HL-60/S4 treated with phorbol 12-myristate 13-acetate at 8.2 ng/mL for 4 days and 3 days (cell line): ENCODE measurements around the gene TRMT5.

ENCODE experiments used
- in situ Hi-C: fragments of 300-500 bp; cut with MboI; formaldehyde crosslinking; loops from 2 replicates; pipeline ENCODE4 v1.15.0; 2022; ENCODE audit warnings: low sequenced_read_pairs

TRMT5 gene, protein sequence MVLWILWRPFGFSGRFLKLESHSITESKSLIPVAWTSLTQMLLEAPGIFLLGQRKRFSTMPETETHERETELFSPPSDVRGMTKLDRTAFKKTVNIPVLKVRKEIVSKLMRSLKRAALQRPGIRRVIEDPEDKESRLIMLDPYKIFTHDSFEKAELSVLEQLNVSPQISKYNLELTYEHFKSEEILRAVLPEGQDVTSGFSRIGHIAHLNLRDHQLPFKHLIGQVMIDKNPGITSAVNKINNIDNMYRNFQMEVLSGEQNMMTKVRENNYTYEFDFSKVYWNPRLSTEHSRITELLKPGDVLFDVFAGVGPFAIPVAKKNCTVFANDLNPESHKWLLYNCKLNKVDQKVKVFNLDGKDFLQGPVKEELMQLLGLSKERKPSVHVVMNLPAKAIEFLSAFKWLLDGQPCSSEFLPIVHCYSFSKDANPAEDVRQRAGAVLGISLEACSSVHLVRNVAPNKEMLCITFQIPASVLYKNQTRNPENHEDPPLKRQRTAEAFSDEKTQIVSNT

DNA sequence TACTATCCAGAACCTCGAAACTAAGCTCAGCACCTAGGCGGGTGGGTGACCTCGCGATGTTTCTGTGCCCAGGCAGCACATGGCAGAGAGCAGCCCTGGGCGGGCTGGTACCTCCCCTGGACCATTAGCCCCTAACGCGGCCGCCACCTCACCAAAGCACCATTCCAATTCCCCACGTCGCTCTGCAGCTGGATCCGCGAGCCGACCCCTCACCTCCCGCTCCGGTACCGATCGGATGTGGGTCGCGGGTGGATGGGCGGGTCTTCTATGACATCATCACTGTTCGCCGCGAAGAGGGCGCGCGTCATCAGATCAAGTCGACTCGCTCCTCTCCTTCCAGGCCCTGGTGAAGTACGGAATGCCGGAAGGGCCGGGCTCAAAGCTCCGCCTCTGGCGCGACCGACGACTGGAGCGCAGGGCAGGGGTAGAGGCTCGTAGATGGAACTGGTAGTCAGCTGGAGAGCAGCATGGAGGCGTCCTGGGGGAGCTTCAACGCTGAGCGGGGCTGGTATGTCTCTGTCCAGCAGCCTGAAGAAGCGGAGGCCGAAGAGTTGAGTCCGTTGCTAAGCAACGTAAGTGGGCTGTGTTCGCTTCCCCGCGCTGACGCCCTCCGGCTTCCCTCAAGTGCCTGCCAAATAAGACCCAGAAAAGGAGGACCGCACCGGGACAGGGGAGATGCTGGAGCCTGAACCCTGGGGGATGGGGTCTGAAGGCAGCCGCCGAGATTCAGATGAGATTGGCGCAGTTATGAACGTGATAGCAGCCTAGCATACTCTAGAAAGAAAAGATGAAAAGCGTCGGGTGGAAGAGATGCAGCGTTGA is at the start of gene TRMT5, which contains the start of gene SLC38A6:
Gene TRMT5 (minus strand): TSS at position 269 of the 822 bp plus-strand sequence. CDS start 106 bp downstream, at position 163.
Gene SLC38A6 (plus strand): TSS at position 435 of the 822 bp plus-strand sequence. CDS start 33 bp downstream, at position 468.
- in situ Hi-C loops = no loop called here

DNA sequence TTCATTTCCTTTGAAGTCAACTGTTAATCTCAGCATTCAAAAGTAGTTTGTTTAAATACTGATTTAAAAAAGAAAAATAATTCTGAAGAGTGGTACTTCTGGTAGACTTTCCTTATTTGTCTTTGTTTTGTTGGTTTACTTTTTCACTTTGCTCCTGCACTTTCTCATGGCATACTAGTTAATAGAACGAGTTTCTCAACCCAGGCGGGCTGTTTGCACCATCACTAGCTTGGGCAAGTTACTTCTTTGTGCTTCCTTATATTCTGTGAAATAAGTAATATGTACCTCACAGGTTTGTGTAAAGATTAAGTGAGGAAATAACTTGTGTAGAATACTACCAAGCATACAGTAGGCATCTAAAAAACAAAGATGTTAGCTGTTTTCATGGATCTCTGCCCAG is 45.6 kb upstream of the TRMT5 start:
- in situ Hi-C loops = loop anchor here (10.0 kb wide), 1 partner anchor 402 kb away; no protein-coding TSS in a partner anchor

DNA sequence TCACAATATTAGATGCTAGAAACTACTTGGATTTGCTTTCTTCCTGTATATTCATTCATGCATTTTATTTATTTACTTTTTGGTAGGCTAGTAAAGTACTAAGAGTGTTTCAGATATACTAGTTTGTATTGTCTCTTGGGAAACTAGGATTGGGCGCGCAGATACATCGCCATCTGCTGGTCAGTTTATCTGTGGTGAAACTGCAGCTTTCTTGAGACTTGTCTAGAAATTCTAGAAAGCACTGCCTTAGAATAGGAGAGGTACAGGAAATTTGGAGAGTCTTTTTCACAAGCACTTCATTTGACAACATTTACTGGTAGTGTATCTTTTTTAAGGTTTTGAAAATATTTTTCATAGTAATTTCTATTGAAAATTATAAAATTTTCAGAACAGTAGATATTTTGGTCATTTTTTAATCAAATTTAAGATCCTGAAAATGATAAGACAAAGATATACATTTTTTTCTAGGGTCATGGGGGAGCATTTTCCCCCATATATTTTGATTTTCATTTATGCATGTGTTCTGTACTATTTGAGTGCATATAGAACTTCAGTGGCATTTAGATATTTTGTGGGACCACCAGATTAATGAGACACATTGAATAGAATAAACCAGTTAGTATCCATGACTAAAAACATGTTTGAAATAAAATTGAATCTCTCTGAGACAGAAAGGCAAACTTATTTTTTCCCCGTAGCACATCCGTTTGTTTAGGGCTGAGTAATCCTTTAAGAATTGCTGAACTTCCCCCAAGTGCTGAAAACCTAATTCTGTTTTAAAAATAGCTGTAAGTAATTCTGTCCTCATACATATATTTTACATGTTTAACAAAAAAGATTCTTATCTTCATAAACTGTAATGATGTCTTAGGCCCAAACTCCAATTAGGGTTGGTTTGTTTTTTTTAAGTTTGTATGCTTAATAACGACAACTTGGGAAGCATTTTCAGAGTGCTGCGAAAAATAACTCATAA is 44.7 kb upstream of the TRMT5 start:
- in situ Hi-C loops = loop anchor here (10.0 kb wide), 1 partner anchor 401 kb away; no protein-coding TSS in a partner anchor

DNA sequence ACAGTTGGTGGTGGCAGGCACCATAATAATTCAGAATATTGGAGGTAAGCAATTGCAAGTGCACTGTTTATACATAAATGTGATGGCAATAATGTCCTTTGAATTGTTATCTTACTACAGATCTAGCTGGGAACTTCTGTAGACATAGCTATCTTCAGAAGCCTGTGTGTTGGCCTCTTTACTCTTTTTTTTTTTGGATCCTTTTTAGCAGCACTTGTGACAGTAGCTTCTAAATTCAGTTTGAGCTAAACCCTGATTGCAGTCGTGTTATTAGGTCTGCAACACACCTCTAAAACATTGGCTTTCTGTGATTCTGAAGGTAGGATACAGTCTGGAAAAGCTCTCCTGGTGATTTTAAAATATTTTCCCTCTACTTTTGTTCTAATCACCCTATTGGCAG is 38.7 kb upstream of the TRMT5 start:
- in situ Hi-C loops = no loop called here

DNA sequence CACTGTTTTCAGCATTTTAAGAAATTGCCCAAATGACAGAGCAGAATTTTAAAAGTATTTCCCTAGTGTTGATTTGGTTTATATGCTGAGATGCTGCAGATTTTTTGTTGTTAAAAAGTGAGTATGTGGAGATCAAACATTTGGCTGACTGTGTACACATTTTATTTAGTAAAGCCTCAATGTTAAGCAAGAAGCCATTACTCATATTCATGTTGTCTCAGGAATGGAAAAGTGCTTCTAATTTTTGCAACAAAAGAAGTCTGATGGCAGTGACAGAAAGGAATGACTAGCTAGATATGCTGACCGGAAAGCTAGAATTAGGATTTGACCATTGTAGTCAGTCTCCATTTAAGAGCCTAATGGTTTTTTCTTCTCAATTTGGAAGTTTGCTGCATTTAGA is 22.7 kb upstream of the TRMT5 start:
- in situ Hi-C loops = no loop called here

DNA sequence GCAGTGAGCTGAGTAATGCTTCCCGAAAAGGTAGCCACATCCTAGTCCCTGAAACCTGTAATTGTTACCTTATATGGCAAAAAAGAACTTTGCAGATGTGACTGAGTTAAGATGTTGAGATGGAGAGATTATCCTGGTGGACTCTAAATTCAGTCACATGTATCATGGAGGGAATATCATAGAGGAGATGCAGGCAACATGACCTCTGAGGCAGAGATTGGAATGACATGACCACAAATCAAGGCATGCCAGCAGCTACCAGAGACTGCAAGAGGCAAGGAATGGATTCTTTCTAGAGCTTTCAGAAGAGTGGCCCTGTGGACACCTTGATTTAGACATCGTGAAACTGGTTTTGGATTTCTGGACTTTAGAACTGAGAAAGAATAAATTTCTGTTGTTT is 18.7 kb upstream of the TRMT5 start:
- in situ Hi-C loops = no loop called here

DNA sequence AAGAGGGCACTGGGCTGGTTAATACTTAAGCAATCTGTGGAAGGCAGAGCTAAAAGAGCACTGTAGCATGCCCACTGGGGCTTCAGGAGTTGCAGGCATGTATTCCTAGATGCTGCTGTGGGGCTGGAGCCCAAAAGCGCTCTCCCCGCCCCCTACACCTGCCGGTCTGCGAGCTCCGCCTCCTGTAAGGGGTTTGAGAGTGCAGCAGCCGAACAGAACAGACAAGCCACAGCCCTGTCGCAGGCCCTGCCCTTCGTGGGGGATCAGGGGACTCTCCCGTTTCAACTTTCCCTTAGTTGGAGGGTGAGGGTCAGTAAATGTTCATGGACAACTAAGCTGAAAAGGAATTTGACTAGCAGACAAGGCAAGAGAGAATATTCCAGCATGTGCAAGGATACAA is 17.7 kb upstream of the TRMT5 start:
- in situ Hi-C loops = no loop called here

DNA sequence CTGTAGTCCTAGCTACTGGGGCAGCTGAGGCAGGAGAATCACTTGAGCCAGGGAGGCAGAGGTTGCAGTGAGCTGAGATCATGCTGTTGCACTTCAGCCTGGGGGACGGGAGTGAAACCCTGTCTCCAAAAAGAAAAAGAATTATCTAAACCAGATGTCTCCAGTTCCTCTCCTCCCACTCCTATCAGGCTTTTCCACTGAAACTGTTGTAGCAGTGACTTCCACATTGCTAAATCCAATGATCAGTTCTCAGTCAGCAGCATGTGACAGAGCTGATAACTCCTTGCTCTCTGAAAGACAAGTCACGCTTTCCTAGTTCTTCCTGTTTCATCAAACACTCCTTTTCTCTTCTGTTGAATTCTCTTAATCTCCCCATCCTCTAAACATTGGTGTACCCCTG is 8.7 kb upstream of the TRMT5 start:
- in situ Hi-C loops = no loop called here

DNA sequence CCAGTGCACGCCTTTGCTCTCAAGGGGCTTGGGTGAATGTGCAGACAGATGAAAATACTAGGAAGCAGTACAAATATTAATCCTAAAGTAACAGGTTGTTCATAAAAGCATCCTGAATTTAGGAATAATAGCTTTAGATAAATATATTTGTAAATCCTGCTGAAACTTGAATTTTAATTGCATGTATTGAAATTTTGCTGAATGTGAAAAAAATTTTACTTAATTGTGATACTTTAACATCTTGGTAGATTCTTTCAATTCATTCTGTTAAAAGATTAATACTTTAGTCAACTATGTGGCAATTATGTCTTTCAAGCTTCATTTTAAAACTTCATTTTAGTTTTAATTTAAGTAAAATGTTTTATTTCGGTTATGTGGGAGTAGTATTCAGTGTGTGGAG is 5.6 kb upstream of the TRMT5 start:
- in situ Hi-C loops = no loop called here

DNA sequence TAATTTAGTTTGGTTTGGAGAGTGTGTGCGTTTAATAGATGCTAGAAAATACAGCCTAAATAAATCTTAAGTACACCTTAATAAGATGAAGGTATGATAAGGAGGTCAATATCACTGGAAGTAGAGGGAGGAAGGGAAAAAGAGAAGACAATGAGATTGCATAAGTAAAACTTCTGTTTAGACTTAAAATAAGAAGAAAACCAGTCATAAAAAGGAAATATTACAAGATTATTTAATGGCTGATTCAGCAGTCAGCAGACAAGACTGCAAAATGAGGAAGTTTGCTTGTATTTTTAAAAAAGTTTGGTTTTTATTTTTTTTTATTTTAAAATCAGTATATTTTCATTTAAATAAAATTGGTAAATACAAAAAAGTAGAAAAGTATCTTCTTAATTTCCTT is 3.3 kb upstream of the TRMT5 start:
- in situ Hi-C loops = no loop called here

DNA sequence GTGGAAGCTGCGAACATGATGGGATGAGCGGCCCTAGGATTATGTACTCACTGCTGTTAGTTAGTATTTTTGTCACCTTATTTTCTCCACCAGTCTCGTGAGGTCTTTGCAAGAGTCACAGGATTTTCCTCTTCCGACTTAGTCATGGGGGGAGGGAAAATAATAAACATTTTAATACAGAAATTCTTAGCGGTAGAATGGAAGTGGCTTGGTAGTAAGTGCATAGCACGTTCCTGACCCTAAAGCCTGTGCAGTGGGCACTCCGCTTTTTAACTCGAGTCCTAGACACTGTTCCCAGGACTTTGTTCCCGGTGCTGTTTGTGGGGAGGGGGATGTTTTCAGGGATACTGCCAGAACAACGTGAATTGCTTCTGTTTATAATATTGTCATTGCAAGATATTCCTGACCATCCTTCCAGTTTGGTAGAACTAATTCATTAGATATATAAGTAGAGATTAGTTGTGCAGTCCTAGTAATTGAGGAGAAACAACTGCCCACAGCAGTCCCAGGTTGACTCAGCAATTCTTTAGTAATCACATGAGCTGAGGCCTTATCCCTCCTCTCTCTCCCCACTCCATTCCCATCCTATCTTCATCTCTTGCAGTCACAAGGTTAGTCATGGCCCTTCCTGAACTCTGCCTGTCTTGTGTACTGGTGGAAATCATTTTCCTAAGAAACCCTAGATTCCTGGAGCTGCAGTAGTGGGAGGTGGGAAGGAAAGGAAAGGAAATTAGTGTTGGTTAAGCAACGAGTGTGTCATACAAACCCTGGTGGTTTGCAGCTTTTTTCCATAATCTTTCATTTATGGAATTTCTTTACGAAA is 965 bp upstream of the TRMT5 start:
- in situ Hi-C loops = no loop called here

DNA sequence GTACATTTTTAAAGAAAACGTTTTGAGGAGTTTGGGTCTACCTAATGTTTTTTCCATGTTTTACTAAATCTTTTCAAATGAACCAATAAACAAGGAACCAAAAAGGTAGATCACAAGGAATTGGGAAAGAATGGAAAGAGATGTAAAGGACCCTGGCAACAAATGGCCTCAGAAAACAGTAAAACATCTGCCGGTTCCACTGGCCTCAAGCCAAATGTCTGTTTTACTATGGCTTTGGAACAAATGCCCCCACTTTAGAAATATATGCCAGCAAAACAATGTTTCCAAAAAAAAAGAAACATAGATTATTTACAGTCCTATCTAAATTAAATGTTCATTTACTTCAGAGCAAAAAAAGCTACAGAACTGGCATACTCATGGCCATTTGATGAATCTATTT is 3.0 kb downstream of the TRMT5 start:
- in situ Hi-C loops = no loop called here

DNA sequence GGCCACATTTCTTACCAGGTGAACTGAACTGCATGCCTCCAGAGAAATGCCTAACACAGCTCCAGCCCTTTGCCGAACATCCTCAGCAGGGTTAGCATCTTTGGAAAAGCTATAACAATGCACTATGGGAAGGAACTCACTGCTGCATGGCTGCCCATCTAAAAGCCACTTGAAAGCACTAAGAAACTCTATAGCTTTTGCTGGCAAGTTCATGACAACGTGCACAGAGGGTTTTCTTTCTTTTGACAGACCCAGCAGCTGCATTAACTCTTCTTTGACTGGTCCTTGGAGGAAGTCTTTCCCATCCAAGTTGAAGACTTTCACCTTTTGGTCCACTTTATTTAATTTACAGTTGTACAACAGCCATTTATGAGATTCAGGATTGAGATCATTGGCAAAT is 5.3 kb downstream of the TRMT5 start:
- in situ Hi-C loops = no loop called here

DNA sequence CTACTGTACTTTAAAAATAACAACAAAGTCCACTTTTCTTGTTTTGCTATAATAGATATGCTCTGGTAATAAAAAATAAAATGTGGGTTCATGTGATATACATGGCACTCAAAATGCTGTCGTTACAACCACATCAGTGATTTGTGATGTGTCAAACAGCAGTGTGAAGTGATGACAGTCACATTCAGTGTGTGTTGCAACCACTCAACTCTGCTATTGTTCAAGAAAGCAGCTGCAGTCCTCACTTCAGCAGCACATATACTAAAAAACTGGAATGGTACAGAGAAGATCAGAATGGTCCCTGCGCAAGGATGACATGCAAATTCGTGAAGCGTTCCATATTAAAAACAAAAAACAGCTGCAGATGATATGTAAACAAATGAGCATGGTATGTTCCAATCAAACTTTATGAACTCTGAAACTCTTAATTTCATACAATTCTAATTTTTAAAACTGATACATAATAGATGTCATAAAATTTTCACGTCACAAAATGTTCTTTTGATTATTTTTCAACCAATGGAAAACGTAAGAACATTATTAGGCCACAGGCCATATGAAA is 6.7 kb downstream of the TRMT5 start:
- in situ Hi-C loops = no loop called here

DNA sequence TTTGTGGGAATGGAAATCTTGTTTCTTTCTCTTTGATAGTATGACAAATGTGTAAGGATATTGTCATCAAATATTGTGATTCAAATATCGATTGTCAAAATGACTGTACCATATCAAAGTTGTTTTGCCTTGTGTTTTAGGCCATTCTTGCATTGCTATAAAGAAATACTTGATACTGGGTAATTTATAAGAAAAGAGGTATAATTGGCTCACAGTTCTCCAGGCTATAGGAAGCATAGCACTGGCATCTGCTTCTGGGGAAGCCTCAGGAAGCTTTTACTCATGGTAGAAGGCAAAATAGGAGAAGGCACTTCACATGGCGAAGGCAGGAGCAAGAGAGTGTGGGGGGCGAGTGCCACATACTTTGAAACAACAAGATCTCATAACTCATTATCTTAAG is 7.8 kb downstream of the TRMT5 start:
- in situ Hi-C loops = no loop called here

DNA sequence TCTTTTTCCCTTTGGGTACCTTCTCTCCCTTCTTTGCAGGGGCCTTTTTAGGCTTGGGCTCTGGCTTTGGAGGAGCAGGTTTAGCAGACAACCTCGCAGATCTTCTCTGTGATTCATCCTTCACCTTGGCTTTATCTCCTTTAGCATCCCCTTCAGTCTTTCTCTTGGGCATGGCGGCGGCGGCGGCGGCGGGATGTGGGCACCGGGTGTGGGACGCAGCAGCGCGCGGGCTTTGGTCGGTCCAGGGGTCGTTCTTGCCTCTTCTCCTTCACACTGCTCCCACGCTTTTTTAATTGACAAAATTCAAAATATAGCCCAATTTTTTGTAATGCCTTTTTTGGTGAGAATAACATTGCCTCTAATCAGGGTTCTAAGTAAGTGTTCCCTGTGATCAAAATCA is 8.6 kb downstream of the TRMT5 start:
- in situ Hi-C loops = no loop called here

DNA sequence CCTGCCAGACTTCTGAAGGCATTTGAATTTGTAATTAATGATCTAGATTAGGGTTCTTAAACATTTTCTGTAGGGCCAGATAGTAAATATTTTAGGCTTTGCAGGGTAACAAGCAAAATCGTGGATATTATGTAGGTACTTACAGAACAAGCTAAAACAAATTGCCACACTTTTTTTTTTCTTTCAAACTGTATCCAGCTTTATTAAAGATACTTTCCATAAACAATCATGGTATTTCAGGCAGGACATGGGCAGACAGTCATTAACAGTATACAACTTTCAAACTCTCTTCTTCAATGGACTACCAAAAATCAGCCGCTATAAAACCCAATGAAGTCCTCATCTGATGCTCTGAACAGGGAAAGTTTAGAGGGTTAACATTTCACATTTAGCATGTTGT is 9.6 kb downstream of the TRMT5 start:
- in situ Hi-C loops = no loop called here

DNA sequence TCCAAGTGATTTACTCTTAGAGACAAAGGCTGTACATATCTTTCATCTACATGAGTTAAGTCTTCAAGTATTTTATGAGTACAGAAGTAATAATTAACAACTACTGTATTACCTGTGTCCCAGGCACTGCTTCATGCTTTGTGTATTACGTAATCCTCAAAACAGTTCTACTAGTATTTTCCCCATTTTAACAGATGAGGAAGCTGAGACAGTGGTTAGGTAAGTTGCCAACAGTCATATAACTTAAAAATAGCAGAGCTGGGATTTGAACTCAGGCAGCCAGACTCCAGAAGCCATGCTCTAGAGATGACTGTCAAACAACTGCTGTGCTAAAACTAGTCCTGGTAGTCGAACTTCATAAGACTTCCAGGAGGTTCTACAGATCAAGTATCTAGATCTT is 10.7 kb downstream of the TRMT5 start:
- in situ Hi-C loops = no loop called here

DNA sequence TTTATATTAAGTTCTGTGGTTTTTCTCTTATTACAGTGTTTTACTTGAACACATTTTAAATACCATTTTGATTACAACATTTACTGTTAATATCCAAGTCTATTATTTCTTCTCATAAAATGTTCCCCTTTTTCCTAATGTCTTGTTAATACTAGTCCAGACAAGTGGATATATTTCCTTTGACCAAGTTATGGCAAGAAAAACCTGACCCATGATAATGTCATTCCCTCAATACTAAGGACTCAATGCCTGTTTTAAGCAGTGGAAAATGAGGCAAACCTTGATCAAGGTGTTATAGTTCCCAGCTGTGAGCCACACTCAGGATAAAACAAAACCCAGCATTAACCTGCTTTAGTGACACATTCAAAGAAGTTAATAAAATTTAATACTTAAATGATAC is 12.2 kb downstream of the TRMT5 start:
- in situ Hi-C loops = no loop called here
